Neural progenitor cell (in vitro differentiated cells): ENCODE data around the gene HOXD3.

Source experiments
- EZH2 ChIP-seq: fragments of 200-600 bp; sonication (generic); IDR thresholded peaks from 2 replicates; pipeline ENCODE4 v1.6.1; 2017; ENCODE audit warnings: antibody characterized with exemption, mild to moderate bottlenecking, moderate library complexity
- EZH2phosphoT487 ChIP-seq: fragments of 200-600 bp; sonication (generic); IDR thresholded peaks from 2 replicates; pipeline ENCODE4 v1.6.1; 2017; ENCODE audit warnings: antibody characterized with exemption
- TF ChIP-seq, protein P1 (sequence below): fragments of 200-600 bp; sonication (generic); IDR thresholded peaks from 2 replicates; pipeline ENCODE4 v1.5.1; 2017; ENCODE audit warnings: antibody characterized with exemption, mild to moderate bottlenecking

DNA sequence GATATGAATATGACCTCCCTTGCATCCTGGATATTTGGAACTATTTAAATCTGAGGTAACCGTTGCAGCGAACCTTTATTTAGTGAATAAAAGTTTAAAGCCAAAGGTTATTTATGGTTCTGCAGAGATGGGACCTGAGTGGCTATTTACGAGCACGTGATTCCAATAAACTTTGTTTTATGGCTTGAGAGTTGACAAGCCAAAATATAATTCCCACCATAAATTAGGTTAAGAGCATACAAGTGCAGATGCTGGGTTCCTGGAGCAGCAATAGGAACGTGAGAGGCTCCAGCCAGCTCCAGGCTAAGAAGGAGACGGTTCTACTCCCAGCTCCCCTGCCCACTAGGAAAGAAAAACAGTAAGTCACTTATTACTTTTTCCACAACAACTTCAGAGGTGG, 11.0 kb upstream of the HOXD3 start:
- TF ChIP-seq, protein P1, sequence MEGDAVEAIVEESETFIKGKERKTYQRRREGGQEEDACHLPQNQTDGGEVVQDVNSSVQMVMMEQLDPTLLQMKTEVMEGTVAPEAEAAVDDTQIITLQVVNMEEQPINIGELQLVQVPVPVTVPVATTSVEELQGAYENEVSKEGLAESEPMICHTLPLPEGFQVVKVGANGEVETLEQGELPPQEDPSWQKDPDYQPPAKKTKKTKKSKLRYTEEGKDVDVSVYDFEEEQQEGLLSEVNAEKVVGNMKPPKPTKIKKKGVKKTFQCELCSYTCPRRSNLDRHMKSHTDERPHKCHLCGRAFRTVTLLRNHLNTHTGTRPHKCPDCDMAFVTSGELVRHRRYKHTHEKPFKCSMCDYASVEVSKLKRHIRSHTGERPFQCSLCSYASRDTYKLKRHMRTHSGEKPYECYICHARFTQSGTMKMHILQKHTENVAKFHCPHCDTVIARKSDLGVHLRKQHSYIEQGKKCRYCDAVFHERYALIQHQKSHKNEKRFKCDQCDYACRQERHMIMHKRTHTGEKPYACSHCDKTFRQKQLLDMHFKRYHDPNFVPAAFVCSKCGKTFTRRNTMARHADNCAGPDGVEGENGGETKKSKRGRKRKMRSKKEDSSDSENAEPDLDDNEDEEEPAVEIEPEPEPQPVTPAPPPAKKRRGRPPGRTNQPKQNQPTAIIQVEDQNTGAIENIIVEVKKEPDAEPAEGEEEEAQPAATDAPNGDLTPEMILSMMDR, result no peak
- no peak for TF ChIP-seq EZH2
- no peak for TF ChIP-seq EZH2phosphoT487
